Measurements from ENCODE around the gene GPR143.
"Not testable (repeated sequence)": the region's sequence is repeated elsewhere in the genome, so short reads cannot be mapped to it uniquely, and the experiment has no call there.

Gene GPR143

GRCh38 chrX:9768321-9768839 is 2.7 kb upstream of the GPR143 start:
- not testable (repeated sequence) for DNase-seq (ENCODE audit: low read depth)

GRCh38 chrX:9767375-9767774 is 1.7 kb upstream of the GPR143 start:
- no peak for DNase-seq (ENCODE audit: low read depth)

DNA sequence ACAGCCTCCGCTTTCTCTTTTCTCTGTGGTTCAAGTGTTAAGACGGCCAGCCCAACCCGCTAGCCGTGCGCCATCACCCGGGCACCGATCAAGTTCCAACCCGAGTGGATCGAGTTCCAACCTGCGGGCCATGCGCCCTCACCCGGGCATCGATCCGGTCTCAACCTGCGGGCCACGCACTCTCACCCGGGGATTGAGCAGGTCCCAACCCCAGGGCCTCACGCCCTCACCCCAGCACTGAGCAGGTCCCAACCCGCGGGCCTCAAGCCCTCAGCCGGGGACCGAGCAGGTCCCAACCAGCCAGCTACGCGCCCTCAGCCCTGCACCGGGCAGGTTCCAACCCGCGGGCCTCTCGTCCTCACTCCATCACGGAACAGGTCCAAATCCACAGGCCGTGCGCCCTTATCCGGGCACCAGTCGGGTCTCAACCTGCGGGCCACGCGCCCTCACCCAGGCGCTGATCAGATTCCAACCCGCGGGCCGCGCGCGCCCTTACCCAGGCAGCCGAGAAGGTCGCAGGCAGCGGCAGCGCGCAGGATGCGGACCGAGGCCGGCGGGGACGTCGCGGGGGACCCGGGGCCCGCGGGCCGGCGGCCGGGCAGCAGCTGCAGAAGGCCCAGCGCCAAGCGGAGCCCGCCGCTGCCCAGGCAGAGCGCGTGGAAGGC is 443 bp downstream of the GPR143 start:
- DNase-seq (ENCODE audit: low read depth), result no peak

- DNase-seq (ENCODE audit: low read depth), result no peak
Observed at GRCh38 chrX:9759337-9759736, 6.3 kb downstream of the GPR143 start.

- no peak for DNase-seq (ENCODE audit: low read depth)
Observed at GRCh38 chrX:9758021-9758638, 7.5 kb downstream of the GPR143 start.

- DNase-seq (ENCODE audit: low read depth), result no peak
Observed at GRCh38 chrX:9757366-9757765, 8.3 kb downstream of the GPR143 start.

GRCh38 chrX:9749146-9749692 is 16.4 kb downstream of the GPR143 start:
- DNase-seq (ENCODE audit: low read depth), result no peak

GRCh38 chrX:9747644-9748043 is 18.0 kb downstream of the GPR143 start:
- DNase-seq (ENCODE audit: low read depth), result no peak

DNA sequence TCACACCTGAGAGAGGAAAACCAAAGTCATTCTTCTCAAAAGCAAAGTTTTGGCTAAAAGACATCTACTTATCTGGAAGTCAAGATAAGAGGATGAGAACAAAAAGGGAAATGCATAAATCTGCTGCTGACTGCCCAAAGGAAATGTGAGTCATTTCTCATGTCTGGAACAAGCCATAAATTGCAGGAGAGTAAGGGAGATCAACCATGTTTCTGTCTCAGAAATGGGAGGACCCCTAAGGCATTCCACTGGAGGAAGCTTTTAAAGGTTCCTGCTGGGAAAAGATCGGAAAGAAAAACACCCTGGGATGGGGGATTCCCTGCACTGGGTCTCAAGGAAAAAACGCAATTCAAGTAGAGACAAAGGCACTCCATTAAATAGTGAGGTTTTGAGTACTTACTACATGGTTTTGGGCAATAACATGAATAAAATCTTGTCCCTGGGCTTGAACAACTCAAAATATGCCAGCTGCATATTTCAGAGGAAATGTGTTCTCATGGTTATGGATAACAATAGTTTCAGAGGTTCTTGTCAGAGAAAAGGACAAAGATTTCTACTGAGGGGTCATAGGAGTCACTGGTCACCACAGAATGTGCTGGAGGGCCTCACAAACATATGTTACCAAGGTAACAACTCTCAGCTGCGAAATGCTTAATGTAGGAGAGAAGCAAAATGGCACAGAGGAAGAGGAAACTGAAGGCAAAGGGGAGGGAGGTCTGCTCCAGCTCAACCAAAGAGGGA is 19.3 kb downstream of the GPR143 start:
- no peak for DNase-seq (ENCODE audit: low read depth)

- no peak for DNase-seq (ENCODE audit: low read depth)
Observed at GRCh38 chrX:9745417-9746115, 20.1 kb downstream of the GPR143 start.

- no peak for DNase-seq (ENCODE audit: low read depth)
Observed at GRCh38 chrX:9739130-9739529, 26.5 kb downstream of the GPR143 start.

GRCh38 chrX:9738151-9738550 is 27.5 kb downstream of the GPR143 start:
- no peak for DNase-seq (ENCODE audit: low read depth)

GRCh38 chrX:9737363-9737762 is 28.3 kb downstream of the GPR143 start:
- no peak for DNase-seq (ENCODE audit: low read depth)

DNA sequence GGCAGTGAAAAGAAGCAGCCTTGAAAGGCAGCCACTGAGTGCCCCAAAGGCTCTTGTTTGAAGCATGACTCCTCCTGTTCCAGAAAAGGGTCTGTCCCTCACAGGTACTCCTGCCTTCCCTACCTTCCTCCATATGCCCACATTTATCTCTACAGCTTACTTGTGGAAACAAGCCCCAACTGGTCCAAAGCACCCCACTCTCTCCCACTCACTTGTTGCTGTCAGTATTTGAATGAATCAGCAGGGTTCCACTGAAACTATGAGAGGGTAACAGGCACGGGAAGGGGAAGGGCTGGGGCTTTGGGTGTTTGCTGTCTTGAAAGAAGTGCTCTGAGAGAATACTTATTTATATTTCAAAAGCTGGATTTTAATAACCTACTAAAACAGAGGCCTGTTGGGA is 34.9 kb downstream of the GPR143 start:
- no peak for DNase-seq (ENCODE audit: low read depth)

DNA sequence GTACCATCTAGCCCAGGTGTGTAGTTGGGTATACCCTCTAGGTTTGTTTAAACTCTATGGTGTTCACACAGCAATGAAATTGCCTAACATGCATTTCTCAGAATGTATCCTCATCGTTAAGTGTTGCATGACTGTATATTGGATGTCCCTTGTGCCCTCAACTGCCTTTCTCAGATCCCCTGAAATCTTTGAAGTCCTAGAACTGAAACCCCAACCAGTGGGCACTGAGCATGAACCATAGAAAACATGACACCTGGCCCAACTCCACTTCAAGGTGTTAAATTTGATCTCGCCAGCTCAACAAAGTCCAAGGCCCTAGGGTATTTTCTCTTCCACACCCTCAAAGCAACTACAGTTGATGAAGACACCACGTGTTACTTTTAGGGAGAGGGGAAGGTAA is 35.6 kb downstream of the GPR143 start:
- no peak for DNase-seq (ENCODE audit: low read depth)

DNA sequence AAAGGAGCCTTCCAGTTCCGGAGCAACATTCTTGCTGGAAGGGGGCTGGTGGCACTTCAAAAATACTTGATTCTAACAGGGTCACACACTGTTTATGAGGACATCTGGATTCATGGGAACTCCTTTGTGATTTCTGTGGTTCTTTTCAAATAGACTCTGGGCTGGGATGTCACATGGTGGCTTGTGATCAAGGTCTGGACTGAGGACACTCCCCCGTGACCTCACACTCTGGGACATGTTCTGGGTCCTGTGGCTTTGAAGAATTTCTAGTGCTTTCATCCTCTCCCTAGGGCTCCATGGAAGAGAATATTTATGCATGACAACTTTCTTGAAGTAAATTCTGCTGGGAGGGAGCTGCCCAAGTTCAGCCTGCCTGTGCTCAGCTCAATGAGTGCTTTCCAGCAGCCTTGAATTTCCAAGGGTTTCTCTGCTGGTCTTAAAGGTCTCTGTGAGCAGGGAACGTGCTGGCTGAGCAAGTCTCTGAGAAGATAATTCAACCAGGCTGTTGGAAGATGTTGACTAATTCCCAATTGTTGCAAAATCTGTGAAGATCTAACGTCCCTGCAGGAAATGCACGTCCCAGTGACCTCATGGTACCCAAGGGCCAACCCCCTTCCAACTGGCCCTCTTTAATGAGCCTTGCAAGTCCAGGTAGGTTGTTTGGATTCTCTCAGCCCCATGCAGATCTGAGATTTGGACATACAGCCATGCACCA is 36.3 kb downstream of the GPR143 start:
- peak; percentile 15 for DNase-seq (ENCODE audit: low read depth)

- no peak for DNase-seq (ENCODE audit: low read depth)
Observed at GRCh38 chrX:9728261-9728660, 37.4 kb downstream of the GPR143 start.

DNA sequence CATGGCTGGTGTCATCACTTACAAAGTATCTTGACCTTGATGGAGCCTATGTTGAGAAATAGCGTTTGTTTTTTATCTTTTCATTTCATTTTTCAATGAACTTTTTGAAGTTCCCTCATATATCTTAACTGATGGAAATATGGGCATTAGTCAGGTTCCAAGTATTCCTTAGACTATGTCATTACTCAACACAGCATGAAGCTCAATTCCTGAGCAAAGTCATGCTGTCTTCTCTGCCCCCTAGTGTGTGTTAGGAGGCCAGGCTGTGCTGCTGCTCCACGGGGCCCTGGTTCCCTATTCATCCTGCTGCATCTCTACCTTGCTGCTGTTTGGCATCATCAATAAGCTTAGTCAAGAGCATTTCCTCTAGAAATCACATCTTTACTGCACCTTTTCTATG is 40.9 kb downstream of the GPR143 start:
- no peak for DNase-seq (ENCODE audit: low read depth)

DNA sequence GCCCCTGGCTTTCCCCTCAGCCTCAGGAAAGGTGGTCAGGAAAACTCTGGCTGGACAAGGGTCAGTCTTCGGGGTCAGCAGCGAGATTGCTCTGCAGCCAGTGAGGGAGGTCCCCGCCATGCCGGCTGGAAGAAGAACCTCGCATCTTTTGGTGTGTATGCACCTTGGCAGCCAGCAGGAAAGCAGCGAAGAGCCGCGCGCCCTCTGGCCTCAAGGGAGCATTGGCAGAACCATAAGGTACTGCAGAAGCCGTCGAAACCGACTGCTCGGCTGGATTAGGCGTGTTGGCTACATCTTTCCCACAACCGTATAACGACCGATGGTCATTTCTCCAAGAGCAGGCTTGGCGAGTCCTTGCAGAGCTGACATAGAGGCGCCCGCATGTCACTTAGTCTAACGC is 48.3 kb downstream of the GPR143 start:
- no peak for DNase-seq (ENCODE audit: low read depth)

DNA sequence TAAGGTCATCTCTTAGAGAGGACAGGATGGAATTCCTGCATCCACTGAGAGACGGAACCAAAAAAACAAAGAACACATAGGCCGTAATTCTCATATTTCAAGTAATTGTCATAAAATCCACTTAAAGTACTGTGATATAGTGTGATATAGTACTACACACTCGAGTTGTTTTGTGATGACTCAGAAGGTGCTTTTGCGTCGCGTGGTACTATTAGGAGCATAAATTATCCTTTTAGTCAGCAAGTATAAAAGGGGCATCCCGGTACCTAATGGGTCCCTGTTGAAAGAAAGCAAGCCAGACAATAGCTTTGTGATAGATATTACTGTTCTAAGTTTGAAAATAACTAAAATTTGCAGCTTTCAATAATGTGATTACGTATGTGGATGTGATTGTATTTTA is 55.3 kb downstream of the GPR143 start:
- DNase-seq (ENCODE audit: low read depth), result no peak

DNA sequence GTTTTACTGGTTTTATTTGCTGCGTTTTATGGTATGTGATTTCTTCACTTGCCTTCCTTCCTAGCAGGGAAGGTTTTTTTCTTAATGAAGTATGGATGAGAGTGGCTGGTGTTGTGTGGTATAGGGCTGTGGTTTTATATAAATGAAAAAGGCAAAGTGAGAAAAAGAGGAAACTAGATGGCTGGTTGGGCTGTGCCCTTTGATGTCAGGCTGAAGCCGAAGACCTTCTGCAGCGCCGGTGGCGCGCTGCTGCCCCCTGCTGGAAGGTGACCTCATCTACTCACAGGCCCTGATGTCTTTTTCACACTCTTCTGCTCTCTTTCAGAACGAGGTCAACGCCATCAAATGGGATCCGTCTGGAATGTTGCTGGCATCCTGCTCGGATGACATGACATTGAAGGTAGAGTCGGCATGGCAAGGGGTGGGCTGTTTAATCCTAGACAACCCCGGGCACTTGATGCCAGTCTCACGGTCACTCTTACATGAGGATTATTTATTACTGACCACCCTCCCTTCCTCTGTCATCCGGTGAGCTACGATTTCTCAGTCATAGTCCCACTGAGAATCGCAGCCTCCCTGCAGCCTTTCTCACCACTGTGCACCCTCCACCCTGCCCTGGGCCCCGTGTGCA is 56.6 kb downstream of the GPR143 start:
- peak; percentile 15 for DNase-seq (ENCODE audit: low read depth)
